HEK293 (cell line): Measurements from ENCODE around the gene FNDC5.
A peak's percentile ranks its signal among the peaks of the same experiment; 100 is the strongest.

Experiments
- CTCF ChIA-PET: fragments of 350-600 bp; formaldehyde crosslinking; extraction: SDS; loops from one replicate; lab custom pipeline; 2021; ENCODE audit warnings: antibody characterized with exemption; lab: Yijun Ruan, JAX
- POLR2A ChIA-PET: fragments of 300-600 bp; formaldehyde crosslinking; extraction: SDS; loops from one replicate; lab custom pipeline; 2020; ENCODE audit warnings: antibody characterized with exemption, inconsistent platforms; lab: Yijun Ruan, JAX
- H3K27ac ChIP-seq: fragments of 200-500 bp; sonication (Bioruptor generic); 2 replicates; pipeline ENCODE4 v1.5.1; 2014; ENCODE audit warnings: low read depth, low read length, control low read depth, inconsistent platforms; ENCODE audit errors: extremely low read depth
- H3K36me3 ChIP-seq, 2 experiments: fragments of 200-500 bp in 1 of 2; sonication (Bioruptor generic) in 1 of 2; 1 replicate in 1 of 2; 2 replicates in 1 of 2; pipeline ENCODE4 v1.5.1; 2014 to 2017; ENCODE audit warnings: inconsistent platforms in 2 of 2, low read length in 2 of 2; ENCODE audit not compliant: control insufficient read depth in 2 of 2, insufficient read depth in 1 of 2
- H3K4me1 ChIP-seq: fragments of 200-500 bp; sonication (Bioruptor generic); 2 replicates; pipeline ENCODE4 v1.5.1; 2014; ENCODE audit warnings: mild to moderate bottlenecking, low read length, inconsistent platforms; ENCODE audit not compliant: control insufficient read depth, insufficient read depth
- H3K4me3 ChIP-seq: 2 replicates; pipeline ENCODE4 v1.5.1; 2011; ENCODE audit warnings: low read depth, mild to moderate bottlenecking, control low read depth, low read length, moderate library complexity
- H3K9me3 ChIP-seq: fragments of 200-500 bp; sonication (Bioruptor generic); 2 replicates; pipeline ENCODE4 v1.5.1; 2014; ENCODE audit warnings: low read depth, low read length, inconsistent platforms; ENCODE audit not compliant: control insufficient read depth, insufficient read depth
- GLIS1 ChIP-seq: fragments of 450-650 bp; formaldehyde crosslinking; IDR thresholded peaks from 2 replicates; pipeline ENCODE4 v1.5.1; 2016; ENCODE audit warnings: missing biosample characterization, missing genetic modification characterization
- GLIS2 ChIP-seq: fragments of 450-650 bp; formaldehyde crosslinking; IDR thresholded peaks from 2 replicates; pipeline ENCODE4 v1.5.1; 2016; ENCODE audit warnings: missing biosample characterization, missing genetic modification characterization
- ZBTB48 ChIP-seq: fragments of 450-650 bp; formaldehyde crosslinking; IDR thresholded peaks from 2 replicates; pipeline ENCODE4 v1.5.1; 2016; ENCODE audit warnings: missing biosample characterization, missing genetic modification characterization
- ZFP69B ChIP-seq: fragments of 450-650 bp; formaldehyde crosslinking; IDR thresholded peaks from 2 replicates; pipeline ENCODE4 v1.5.1; 2016; ENCODE audit warnings: missing biosample characterization, missing genetic modification characterization
- ZIC2 ChIP-seq: fragments of 450-650 bp; formaldehyde crosslinking; IDR thresholded peaks from 2 replicates; pipeline ENCODE4 v1.5.1; 2016; ENCODE audit warnings: missing biosample characterization, missing genetic modification characterization
- ZNF157 ChIP-seq: fragments of 450-650 bp; formaldehyde crosslinking; IDR thresholded peaks from 2 replicates; pipeline ENCODE4 v1.5.1; 2016; ENCODE audit warnings: missing biosample characterization, missing genetic modification characterization
- ZNF175 ChIP-seq: fragments of 450-650 bp; formaldehyde crosslinking; IDR thresholded peaks from 2 replicates; pipeline ENCODE4 v1.5.1; 2016; ENCODE audit warnings: missing biosample characterization, missing genetic modification characterization
- ZNF335 ChIP-seq: fragments of 450-650 bp; formaldehyde crosslinking; conservative IDR thresholded peaks from 2 replicates; pipeline ENCODE4 v1.5.1; 2016; ENCODE audit warnings: missing biosample characterization, missing genetic modification characterization
- TF ChIP-seq, protein P1 (sequence below): fragments of 450-650 bp; formaldehyde crosslinking; IDR thresholded peaks from 2 replicates; pipeline ENCODE4 v1.5.1; 2016; ENCODE audit warnings: missing biosample characterization, missing genetic modification characterization
- TF ChIP-seq, protein P2 (sequence below): fragments of 450-650 bp; formaldehyde crosslinking; IDR thresholded peaks from 2 replicates; pipeline ENCODE4 v1.5.1; 2016; ENCODE audit warnings: missing biosample characterization, missing genetic modification characterization
- TF ChIP-seq, protein P3 (sequence below): fragments of 450-650 bp; formaldehyde crosslinking; IDR thresholded peaks from 2 replicates; pipeline ENCODE4 v1.5.1; 2016; ENCODE audit warnings: missing biosample characterization, missing genetic modification characterization
- TF ChIP-seq, protein P4 (sequence below): fragments of 450-650 bp; formaldehyde crosslinking; IDR thresholded peaks from 2 replicates; pipeline ENCODE4 v1.5.1; 2016; ENCODE audit warnings: missing biosample characterization, missing genetic modification characterization
- TF ChIP-seq, protein P5 (sequence below): fragments of 450-650 bp; formaldehyde crosslinking; IDR thresholded peaks from 2 replicates; pipeline ENCODE4 v1.5.1; 2017; ENCODE audit warnings: missing biosample characterization, missing genetic modification characterization

FNDC5 gene

DNA sequence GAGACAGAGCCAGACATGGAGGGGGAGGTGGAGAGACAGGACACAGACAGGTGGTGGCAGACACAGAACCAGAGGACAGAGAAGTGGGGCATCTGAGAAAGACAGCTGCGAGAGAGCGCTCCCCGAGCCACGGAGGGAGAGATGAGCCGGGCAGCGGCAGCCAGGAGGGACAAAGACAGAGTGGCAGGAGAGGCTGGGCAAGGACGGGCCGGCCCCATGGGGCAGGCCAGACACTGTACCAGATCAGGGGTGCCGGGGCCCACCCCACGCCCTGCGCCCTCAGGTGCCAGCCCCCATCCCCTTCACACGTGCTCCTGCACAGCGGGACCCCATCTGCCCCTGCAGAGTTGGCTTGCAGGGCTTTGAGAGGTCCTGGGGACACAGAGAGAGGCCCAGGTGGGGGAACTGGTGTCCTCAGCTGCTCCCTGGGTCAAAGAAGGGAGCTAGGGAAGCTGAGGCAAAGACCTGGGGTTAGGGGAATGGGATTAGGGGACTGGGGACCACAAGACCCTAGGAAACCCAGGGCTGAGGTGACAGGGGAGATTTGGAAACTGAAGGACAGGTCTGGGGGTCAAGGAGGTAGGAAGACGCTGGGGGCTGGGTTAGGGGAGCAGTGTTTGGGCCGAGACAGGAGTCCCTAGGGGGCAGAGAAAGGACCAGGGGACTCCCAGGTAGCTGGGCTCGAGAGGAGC is 643 bp downstream of the FNDC5 start:
- no peaks in the 10 kb centered on the region; the same call in 1 of the 2 replicates for H3K4me1 ChIP-seq
- TF ChIP-seq, protein P1, sequence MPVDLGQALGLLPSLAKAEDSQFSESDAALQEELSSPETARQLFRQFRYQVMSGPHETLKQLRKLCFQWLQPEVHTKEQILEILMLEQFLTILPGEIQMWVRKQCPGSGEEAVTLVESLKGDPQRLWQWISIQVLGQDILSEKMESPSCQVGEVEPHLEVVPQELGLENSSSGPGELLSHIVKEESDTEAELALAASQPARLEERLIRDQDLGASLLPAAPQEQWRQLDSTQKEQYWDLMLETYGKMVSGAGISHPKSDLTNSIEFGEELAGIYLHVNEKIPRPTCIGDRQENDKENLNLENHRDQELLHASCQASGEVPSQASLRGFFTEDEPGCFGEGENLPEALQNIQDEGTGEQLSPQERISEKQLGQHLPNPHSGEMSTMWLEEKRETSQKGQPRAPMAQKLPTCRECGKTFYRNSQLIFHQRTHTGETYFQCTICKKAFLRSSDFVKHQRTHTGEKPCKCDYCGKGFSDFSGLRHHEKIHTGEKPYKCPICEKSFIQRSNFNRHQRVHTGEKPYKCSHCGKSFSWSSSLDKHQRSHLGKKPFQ: no peak
- TF ChIP-seq, protein P2, sequence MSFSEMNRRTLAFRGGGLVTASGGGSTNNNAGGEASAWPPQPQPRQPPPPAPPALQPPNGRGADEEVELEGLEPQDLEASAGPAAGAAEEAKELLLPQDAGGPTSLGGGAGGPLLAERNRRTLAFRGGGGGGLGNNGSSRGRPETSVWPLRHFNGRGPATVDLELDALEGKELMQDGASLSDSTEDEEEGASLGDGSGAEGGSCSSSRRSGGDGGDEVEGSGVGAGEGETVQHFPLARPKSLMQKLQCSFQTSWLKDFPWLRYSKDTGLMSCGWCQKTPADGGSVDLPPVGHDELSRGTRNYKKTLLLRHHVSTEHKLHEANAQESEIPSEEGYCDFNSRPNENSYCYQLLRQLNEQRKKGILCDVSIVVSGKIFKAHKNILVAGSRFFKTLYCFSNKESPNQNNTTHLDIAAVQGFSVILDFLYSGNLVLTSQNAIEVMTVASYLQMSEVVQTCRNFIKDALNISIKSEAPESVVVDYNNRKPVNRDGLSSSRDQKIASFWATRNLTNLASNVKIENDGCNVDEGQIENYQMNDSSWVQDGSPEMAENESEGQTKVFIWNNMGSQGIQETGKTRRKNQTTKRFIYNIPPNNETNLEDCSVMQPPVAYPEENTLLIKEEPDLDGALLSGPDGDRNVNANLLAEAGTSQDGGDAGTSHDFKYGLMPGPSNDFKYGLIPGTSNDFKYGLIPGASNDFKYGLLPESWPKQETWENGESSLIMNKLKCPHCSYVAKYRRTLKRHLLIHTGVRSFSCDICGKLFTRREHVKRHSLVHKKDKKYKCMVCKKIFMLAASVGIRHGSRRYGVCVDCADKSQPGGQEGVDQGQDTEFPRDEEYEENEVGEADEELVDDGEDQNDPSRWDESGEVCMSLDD (tag by site-specific recombination): 0 out of 2 replicates have a peak, but pooled peaks have one; percentile 22
- TF ChIP-seq ZIC2 (peak; percentile 82), ZBTB48 (tag by site-specific recombination) (peak; percentile 34; the same call in 1 of the 2 replicates), GLIS1 (tag by site-specific recombination) (peak; percentile 54), ZNF335 (tag by site-specific recombination) (peak; percentile 49), ZNF175 (tag by site-specific recombination) (no peak), ZNF157 (tag by site-specific recombination) (no peak), ZFP69B (tag by site-specific recombination) (peak; percentile 48; the same call in 1 of the 2 replicates), GLIS2 (tag by site-specific recombination) (peak; percentile 33; the same call in 1 of the 2 replicates)
- TF ChIP-seq, protein P3, sequence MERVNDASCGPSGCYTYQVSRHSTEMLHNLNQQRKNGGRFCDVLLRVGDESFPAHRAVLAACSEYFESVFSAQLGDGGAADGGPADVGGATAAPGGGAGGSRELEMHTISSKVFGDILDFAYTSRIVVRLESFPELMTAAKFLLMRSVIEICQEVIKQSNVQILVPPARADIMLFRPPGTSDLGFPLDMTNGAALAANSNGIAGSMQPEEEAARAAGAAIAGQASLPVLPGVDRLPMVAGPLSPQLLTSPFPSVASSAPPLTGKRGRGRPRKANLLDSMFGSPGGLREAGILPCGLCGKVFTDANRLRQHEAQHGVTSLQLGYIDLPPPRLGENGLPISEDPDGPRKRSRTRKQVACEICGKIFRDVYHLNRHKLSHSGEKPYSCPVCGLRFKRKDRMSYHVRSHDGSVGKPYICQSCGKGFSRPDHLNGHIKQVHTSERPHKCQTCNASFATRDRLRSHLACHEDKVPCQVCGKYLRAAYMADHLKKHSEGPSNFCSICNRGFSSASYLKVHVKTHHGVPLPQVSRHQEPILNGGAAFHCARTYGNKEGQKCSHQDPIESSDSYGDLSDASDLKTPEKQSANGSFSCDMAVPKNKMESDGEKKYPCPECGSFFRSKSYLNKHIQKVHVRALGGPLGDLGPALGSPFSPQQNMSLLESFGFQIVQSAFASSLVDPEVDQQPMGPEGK (tag by site-specific recombination): 0 out of 2 replicates have a peak, but pooled peaks have one; percentile 12
- TF ChIP-seq, protein P4, sequence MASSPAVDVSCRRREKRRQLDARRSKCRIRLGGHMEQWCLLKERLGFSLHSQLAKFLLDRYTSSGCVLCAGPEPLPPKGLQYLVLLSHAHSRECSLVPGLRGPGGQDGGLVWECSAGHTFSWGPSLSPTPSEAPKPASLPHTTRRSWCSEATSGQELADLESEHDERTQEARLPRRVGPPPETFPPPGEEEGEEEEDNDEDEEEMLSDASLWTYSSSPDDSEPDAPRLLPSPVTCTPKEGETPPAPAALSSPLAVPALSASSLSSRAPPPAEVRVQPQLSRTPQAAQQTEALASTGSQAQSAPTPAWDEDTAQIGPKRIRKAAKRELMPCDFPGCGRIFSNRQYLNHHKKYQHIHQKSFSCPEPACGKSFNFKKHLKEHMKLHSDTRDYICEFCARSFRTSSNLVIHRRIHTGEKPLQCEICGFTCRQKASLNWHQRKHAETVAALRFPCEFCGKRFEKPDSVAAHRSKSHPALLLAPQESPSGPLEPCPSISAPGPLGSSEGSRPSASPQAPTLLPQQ: 0 out of 2 replicates have a peak, but pooled peaks have one; percentile 30
- TF ChIP-seq, protein P5, sequence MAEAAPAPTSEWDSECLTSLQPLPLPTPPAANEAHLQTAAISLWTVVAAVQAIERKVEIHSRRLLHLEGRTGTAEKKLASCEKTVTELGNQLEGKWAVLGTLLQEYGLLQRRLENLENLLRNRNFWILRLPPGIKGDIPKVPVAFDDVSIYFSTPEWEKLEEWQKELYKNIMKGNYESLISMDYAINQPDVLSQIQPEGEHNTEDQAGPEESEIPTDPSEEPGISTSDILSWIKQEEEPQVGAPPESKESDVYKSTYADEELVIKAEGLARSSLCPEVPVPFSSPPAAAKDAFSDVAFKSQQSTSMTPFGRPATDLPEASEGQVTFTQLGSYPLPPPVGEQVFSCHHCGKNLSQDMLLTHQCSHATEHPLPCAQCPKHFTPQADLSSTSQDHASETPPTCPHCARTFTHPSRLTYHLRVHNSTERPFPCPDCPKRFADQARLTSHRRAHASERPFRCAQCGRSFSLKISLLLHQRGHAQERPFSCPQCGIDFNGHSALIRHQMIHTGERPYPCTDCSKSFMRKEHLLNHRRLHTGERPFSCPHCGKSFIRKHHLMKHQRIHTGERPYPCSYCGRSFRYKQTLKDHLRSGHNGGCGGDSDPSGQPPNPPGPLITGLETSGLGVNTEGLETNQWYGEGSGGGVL (tag by site-specific recombination): 0 out of 2 replicates have a peak, but pooled peaks have one; percentile 0
- CTCF ChIA-PET: interaction anchor here (0.6 to 1.3 kb wide), 2 partner anchors 27 to 475 kb away, joined by 3 read pairs; no protein-coding TSS in a partner anchor
- H3K4me3 ChIP-seq: no peak overlapping the region; the same call in 1 of the 2 replicates
- POLR2A ChIA-PET: no interaction called here
- H3K36me3 ChIP-seq: peaks cover 0 to 11% of the 10 kb centered on the region in 2 experiments; a peak in 1 of 3 replicates
- no peak overlapping the region for H3K27ac ChIP-seq
- H3K9me3 ChIP-seq: no peaks in the 10 kb centered on the region
